NOMO-1 treated with dmso at 0.1 percent for 144 hours (cell line): Measurements from ENCODE around the gene GDAP1L1.

ENCODE experiments used
- DNase-seq: peaks from one replicate; lab custom pipeline; 2025; ENCODE audit not compliant: unreplicated experiment; lab: John Stamatoyannopoulos, UW

The GDAP1L1 gene

DNA sequence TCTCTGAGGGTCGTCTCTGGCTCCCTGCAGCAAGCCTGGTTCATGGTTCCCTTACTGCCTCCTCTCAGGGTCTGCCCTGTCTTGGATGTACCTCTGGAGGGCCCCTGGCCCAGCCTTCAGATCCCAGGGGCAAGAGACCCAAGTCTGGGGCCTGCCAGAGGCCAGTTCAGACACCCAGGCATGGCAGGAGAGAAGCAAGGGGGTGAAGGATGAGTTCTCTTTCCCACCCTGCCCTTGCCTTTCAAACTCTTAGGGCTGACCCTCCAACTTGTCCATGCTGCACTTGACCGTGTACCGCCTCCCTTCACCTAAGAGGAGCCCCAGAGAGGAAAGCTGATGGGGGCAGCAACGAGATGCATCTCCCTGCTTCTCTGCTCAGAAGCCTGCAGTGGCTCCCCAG, 4.2 kb downstream of the GDAP1L1 start:
- DNase-seq, result no peak

DNA sequence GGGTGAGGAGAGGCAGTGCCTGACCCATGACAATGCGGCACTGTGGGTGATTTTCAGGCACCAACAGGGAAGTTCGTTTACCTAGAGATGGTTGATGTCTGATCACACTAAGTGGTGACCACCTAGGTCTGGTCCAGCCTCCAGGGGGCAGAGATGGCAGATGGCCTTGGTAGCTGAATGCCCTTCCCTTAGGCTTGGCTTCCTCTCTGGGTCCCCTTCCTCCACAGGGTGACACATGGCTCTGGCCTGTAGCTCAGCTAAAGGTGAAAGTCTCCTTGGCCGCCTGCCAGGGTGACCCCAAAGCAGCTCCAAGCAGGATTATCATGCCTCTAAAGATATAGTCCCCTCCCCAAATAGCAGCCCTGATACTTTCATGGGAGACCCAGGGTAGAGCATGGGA, 6.4 kb downstream of the GDAP1L1 start:
- DNase-seq, result no peak

DNA sequence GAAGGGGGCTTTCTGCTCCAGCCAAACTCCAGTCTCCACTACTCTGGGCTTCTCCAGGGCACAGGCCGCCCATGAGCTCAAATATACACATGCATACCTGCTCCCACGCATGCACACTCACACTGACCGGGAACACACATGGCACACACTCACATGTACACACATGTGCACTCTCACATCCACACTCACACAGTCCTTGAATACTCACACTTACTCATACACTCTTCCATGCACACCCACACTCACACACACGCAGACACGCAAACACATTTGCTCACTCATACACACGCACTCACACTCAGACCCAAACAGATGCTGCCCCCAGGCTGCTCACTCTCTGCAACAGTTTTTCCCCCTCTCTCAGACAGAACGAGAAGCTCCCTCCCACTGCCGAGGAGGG, 7.0 kb downstream of the GDAP1L1 start:
- DNase-seq, result no peak

DNA sequence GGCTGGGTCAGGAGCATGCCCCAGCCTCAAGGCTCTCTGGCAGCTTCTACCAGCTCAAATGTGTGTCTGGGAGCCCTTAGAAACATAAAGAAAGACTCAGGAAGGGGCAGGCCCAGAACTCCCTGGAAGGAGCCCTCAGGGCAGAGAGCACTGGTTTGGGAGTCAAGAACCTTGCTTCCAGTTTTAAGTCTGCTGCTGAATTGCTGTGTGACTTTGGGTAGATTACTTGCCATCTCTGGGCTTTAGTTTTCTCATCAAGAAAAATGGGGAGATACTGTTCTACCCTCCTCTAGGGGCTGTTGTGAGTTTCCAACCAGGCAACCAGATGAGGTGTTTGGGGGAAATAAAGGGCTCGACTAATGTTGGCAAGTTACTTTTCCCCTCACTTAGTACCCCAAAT, 8.8 kb downstream of the GDAP1L1 start:
- DNase-seq, result no peak

DNA sequence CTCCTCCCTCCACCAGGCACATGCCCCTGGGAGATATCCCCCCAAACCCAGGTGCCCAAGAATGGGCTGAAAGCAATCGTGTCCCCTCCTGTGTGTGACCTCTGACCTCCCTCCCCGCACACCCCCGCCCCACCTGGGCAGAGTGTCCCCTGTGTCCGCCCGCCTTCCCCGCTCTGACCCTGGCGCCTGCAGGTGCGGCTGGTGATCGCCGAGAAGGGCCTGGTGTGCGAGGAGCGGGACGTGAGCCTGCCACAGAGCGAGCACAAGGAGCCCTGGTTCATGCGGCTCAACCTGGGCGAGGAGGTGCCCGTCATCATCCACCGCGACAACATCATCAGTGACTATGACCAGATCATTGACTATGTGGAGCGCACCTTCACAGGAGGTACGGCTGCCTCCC, 9.9 kb downstream of the GDAP1L1 start:
- no peak for DNase-seq

DNA sequence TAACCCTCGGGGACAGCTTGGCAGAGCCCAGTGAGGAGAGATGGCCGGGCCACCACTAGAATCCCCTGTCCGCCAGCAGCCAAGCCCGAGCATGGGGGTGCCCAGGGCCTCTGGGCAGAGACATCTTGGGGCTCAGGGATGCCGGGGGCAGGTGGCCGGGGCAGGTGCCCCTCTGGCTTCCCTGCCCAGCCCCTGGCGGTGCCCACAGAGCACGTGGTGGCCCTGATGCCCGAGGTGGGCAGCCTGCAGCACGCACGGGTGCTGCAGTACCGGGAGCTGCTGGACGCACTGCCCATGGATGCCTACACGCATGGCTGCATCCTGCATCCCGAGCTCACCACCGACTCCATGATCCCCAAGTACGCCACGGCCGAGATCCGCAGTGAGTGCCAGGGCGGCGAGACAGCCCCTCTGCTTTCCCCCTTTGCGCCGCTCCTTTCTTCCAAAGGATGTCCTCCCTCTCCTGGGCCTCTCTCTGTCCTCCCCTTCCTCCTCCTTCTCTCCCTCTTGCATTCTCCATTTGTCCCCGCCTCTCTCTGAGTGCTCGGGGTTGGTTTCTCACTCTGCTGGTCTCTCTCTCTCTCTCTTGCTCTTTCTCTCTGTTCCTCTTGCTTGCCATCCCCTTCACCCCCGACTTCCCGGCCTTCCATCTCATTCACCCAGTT, 11.2 kb downstream of the GDAP1L1 start:
- no peak for DNase-seq

DNA sequence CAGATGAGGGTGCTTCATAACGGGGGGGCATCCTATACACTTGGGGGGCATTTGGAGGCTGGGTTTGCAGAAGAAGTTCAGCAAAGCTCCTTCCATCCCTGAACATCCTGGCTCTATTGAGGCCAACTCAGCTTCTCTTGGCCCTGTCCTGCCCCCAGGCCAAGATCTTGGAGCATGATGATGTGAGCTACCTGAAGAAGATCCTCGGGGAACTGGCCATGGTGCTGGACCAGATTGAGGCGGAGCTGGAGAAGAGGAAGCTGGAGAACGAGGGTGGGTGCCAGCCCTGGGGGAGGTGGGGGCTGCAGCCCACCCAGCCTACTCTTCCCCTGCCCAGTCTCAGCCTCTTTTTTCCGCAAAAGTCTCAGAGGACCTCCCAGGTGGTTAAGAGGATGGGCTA, 17.2 kb downstream of the GDAP1L1 start:
- DNase-seq, result no peak

DNA sequence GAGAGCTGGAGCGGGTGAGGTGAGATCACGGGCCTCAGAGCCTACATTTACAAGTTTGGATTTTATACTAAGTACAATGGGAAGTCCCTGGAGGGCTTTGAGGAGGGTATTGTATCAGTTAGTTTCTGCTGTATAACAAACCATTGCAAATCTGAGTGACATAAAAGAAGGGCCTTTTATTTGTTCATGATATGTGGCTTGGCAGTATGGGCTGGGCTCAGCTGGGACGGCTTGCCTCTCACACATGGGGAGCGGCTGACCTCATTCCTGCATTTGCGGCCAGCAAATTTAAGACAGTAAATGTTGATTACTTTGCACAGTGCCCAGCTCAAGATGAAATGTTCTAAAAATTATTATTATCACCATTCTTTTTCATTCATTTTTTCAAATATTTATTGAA, 21.7 kb downstream of the GDAP1L1 start:
- DNase-seq, result no peak

DNA sequence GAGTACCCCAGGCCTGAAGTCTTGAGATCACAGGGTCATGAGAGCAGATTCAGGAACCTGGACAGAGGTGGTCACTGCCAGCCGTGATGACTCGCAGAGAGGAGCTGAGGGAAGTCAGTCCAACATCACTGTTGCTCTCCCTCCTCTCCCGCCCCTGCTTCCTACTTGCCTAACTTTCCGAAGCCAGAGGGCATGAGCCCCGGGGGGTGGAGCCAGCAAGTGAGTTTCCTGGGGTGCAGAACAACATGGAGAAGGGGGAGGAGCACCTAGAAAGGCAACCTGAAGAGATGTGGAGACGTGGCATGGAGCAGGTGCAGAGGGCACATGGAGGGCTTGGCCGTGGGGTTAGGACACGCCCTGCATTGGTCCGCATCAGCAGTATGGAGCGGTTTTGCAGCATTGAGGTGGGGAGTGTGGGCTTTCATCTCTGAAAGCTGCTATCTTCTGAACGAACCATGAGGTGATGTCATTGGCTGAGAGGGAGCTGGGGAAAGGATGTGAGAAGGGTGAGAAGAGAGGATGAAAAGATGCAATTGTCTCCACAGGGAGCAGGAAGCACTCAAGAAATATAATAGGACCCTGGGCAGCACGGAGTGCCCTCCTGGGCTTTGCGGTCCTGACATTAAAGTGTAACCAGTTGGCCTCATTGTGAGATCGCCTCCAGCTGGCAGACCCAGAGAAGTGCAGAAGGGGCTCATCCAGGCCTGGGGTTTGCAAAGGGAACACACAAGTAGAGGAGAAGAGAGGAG, 25.0 kb downstream of the GDAP1L1 start:
- DNase-seq, result no peak

DNA sequence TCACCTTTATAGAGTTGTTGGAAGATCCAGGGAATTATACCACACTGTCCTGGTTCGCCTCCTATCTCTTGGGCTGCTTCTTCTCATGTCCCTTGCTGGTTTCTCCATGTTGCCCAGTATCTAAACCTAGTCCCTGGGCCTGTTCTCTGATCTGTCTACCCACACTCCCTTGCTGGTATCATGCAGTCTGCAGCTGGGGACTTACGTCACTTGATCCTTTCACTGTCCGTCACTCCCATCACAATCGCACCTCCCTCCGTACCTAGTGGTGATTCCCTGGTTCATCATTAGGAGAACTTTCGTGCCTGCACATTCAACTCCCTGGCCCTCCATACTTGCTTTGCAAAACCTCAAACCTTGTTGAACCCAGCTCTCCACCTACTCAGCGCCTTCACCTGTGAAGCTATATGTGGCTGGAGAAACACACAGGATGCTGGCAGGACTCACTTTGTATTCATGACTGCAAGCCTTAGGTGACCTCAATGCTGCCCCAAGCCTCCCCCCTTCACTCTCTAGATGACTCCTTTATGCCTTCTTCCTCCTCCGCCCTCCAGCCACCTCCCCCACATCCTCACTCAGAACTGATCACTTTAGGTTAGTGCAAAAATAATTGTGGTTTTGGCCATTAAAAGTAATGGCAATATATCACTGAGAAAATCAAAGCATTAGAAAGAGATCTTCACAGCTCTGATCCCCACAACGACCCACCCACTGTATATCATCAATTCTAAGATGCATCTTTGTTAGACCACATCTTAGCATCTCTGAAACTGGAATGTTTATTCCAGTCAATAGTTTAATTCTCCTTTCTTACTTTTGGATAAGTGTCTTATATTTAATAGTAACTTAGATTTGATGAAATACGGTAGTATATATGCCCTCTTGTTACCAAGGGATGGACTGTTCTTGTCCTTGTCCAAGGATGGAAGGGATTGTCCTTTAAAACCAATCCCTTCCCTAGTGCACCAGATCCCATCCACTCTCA, 26.4 kb downstream of the GDAP1L1 start:
- DNase-seq, result no peak

DNA sequence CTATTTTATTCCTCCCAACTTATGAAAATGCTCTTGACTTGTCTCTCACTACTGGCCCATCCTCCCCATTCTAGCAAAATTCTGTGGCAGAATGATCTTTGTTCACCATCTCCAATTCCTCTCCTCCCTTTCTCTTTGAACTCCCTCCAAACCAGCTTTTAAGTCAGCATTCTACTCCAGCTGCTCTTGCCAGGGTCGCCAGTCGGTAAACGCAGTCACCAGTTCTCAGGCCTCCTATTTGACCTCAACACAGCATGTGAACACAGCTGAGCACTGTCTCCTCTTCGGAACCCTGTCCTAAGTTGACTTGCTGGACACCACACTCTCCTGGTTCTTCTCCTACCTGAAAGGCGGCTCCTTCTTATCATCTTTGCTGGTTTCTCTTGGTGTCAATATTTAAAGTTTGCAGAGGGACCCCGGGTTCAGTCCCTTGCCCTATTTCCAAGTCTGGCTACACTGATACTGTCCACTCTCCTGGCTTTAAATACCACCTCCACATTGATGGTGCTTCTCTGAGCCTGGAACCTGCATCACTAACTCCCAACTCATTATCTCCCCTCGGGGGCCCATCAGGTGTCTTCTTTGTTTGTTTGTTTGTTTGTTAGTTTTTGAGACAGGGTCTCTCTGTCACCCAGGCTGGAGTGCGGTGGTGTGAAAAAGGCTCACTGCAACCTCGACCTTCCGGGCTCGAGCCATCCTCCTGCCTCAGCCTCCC, 27.4 kb downstream of the GDAP1L1 start:
- no peak for DNase-seq

DNA sequence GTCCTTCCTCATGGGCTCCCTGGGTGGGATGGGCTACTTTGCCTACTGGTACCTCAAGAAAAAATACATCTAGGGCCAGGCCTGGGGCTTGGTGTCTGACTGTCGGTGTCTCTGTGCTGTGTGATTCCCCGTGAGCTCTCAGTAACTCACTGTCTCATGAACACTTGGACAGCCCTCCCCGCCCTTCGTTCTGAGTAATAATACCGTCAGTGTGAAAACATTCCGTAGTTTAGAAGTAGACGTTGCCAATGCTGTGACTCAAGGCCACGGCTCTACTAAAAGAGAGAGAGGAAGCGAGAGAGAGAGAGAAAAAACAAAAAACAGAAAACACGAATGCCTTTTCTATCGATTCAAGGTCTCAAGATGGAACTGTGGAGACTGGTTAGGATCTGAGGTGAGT, 32.1 kb downstream of the GDAP1L1 start:
- no peak for DNase-seq

DNA sequence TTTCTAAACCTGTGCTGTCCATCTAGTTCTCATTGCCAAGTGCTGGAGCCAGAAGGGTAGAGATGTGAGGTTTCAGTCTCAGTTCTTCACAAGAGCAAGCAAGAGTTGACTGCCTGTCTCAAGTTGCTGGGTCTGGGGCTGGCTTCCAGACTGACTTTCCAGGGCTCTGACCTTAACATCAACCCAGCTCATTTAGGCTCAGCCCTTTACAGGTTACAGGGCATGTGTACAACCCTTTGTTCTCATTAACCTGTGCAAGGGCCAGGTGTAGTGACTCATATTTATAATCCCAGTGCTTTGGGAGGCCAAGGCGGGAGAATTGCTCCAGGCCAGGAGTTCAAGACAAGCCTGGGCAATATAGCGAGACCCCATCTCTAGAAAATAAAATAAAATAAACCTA, 33.3 kb downstream of the GDAP1L1 start:
- DNase-seq, result no peak

DNA sequence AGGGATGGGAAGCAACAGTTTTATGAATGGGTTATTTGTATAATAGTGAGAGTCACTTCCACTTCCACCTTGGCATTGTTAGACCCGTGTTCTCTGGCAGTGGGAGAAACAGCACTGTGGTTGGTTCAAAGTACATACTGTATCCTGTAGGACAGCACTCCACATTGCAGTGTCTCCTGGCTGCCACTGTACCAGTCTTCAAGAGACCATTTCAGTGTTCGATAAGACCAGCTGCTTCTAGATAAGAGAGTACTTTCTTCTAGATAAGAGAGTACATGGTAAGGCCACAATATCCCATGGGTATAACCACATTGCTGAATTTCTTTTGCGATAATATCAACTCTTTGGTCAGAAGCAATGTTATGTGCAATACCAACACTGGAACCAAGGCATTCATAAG, 35.1 kb downstream of the GDAP1L1 start:
- DNase-seq, result no peak

DNA sequence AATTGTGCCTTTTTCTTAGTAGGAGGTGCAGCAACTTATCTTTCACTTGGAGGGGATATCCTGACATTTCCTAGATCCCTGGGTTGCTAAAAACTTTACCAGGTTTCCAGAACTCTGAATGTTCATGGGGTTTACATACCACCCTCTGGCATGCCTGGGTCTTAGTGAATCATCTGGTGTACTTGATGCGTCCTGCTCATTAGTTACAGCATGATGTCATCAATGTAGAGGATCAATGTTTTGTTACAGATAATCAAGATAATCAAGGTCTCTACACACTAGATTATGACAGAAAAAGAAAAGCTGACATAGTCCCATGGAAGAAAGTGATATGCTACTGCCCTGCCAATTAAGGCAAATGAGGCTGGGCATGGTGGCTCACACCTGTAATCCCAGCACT, 36.9 kb downstream of the GDAP1L1 start:
- DNase-seq, result no peak

DNA sequence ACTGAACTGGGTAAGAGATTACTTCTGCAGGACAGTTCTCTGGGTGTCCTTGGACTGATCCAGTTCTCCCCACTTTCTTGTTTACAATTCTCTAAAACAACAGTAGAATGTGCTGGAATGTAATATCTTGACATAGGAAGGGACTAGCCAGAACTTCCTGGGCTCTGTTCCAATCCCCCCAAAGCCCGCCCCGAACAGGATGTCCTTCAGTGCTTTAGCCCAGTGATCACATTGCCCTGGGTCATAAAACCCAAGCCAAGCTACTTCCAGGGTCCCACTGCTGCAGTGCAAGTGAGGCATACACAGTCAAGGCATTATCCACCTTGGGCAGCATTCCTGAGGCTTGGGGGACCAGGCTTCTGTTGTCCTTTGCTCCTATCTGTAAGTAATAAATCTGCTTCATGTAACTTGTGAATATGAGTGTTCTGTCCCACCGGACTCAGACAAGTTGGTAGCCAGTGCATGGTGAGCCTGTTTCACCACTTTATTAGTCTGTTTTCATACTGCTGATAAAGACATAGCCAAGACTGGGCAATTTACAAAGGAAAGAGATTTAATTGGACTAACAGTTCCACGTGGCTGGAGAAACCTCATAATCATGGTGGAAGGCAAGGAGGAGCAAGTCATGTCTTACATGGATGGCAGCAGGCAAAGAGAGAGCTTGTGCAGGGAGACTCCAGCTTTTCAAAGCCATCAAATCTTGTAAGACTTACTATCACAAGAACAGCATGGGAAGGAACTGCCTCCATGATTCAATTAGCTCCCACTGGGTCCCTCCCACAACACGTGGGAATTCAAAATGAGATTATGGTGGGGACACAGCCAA, 40.4 kb downstream of the GDAP1L1 start:
- no peak for DNase-seq

DNA sequence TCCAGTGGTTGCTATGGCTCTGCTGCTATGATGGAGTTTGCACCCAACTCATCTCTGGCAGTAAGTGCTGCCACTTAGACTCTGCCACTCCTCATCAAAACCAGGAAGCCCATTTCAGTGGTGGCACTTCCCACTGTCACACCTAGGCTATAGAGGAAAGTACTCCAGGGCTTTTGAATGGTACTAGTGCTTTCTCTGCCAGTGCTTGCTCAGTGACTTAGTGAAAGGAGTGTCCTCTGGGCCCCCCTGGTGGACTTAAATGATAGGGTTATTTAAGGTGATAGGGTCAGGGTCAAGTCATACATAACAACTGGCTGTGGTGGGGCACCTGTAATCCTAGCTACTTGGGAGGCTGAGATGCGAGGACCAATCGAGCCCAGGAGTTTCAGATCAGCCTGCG, 41.1 kb downstream of the GDAP1L1 start:
- no peak for DNase-seq

DNA sequence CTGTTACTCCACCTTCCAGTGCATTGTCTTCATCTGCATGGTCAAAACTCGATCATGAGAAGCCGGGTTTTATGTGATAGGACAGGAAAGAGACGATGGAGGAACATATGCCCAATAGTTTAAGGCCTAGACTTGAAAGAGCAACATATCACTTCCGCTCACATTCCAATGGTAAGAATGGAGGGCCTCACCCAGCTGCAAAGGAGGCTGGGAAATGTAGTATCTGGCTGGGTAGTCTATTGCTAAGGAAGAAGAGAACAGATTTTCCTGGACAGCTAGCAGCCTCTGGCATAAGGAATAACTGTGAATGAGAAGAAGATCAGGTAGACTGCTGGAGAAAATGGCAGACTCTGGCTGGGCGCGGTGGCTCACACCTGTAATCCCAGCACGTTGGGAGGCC, 44.6 kb downstream of the GDAP1L1 start:
- no peak for DNase-seq

DNA sequence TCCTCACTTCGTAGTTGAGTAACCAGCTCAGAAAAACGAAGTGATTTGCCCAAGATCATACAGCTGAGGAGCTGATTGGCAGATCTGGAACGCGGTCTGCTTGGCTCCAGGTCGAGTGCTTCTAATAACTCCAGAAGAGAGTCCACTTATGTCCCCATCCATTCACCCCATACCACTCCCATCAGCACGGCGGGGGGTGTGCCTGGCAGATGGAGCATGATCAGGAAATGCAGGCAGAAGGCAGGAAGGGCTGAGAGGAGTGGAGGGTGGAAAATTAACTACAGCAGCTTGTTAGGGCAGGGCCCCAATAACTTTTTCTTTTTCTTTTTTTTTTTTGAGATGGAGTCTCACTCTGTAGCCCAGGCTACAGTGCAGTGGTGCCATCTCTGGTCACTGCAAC, 48.9 kb downstream of the GDAP1L1 start:
- DNase-seq, result no peak

DNA sequence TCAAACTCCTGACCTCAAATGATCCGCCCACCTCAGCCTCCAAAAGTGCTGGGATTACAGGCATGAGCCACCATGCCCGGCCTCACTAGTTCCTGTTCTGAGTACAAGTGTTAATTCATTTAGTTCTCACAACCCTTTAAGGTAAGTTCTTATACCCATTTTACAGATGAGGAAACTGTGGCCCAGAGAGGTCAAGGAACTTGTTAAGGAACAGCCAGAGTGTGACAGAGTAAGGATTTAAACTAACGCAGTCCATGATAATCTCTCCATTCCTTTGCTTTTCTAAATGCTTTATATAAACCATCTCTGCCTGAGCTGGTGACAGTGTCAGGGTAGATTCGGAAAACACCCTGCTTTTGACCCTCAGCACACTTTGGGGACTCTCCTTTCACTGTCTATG, 50.6 kb downstream of the GDAP1L1 start:
- no peak for DNase-seq
